Neural cell (in vitro differentiated cells): ENCODE results near the gene NR5A1. TPM values are rescaled to one million over a fixed set of nuclear protein-coding genes. Genes with fewer than 3 reads are reported as not detected.

Experiments used
- H2AFZ ChIP-seq: fragments of 200-600, 300-800 bp; sonication (generic), shearing (Covaris generic); 2 replicates; pipeline ENCODE4 v1.6.0; 2014; ENCODE audit warnings: low read depth, mild to moderate bottlenecking, antibody characterized with exemption, low read length, moderate library complexity
- H3F3A ChIP-seq: fragments of 200-600 bp; shearing (Covaris generic); 2 replicates; pipeline ENCODE4 v1.6.1; 2016; ENCODE audit warnings: mild to moderate bottlenecking, moderate library complexity, mixed read lengths, antibody characterized with exemption, low read length; ENCODE audit not compliant: insufficient read depth, poor library complexity, severe bottlenecking
- H3K27ac ChIP-seq: fragments of 200-600, 300-800 bp; sonication (generic), shearing (Covaris generic); 2 replicates; pipeline ENCODE4 v1.5.1; 2014; ENCODE audit warnings: mild to moderate bottlenecking, low read length, moderate library complexity
- H3K27me3 ChIP-seq: fragments of 300-800, 200-600 bp; sonication (generic), shearing (Covaris generic); 2 replicates; pipeline ENCODE4 v1.6.0; 2014; ENCODE audit warnings: mild to moderate bottlenecking, low read depth, low read length, moderate library complexity; ENCODE audit not compliant: insufficient read depth
- H3K36me3 ChIP-seq: fragments of 300-800, 200-600 bp; sonication (generic), shearing (Covaris generic); 2 replicates; pipeline ENCODE4 v1.5.1; 2014; ENCODE audit warnings: mild to moderate bottlenecking, antibody characterized with exemption, low read length, moderate library complexity; ENCODE audit not compliant: insufficient read depth
- H3K4me2 ChIP-seq: fragments of 300-800, 200-600 bp; sonication (generic), shearing (Covaris generic); 2 replicates; pipeline ENCODE4 v1.6.0; 2014; ENCODE audit warnings: mild to moderate bottlenecking, low read length
- H3K4me3 ChIP-seq: fragments of 300-800, 200-600 bp; sonication (generic), shearing (Covaris generic); 2 replicates; pipeline ENCODE4 v1.5.1; 2014; ENCODE audit warnings: mild to moderate bottlenecking, low read length, moderate library complexity
- H3K79me2 ChIP-seq: fragments of 200-600 bp; shearing (Covaris generic); replicated peaks from 2 replicates; pipeline ENCODE4 v1.6.0; 2014; ENCODE audit warnings: mild to moderate bottlenecking, low read length, moderate library complexity; ENCODE audit not compliant: insufficient read depth
- H3K9ac ChIP-seq: fragments of 300-800, 200-600 bp; sonication (generic), shearing (Covaris generic); 2 replicates; pipeline ENCODE4 v1.6.1; 2016; ENCODE audit warnings: mild to moderate bottlenecking, low read length, mixed read lengths
- H3K9me2 ChIP-seq: fragments of 200-600 bp; shearing (Covaris generic); 2 replicates; pipeline ENCODE4 v1.6.1; 2016; ENCODE audit warnings: mild to moderate bottlenecking, low read length, mixed read lengths; ENCODE audit not compliant: insufficient read depth
- H3K9me3 ChIP-seq: fragments of 200-600, 300-800 bp; sonication (generic), shearing (Covaris generic); 2 replicates; pipeline ENCODE4 v1.6.1; 2016; ENCODE audit warnings: mild to moderate bottlenecking, mixed run types, low read length, moderate library complexity, mixed read lengths
- H4K20me1 ChIP-seq: fragments of 200-600 bp; shearing (Covaris generic); 2 replicates; pipeline ENCODE4 v1.6.1; 2016; ENCODE audit warnings: mild to moderate bottlenecking, mixed run types; ENCODE audit not compliant: insufficient read depth
- EP300 ChIP-seq: fragments of 450-650 bp; conservative IDR thresholded peaks from 2 replicates; pipeline ENCODE4 v1.6.1; 2014; ENCODE audit warnings: antibody characterized with exemption, mild to moderate bottlenecking, moderate library complexity; ENCODE audit not compliant: poor library complexity, severe bottlenecking
- EZH2 ChIP-seq: fragments of 200-600, 300-800 bp; shearing (Covaris generic), sonication (generic); IDR thresholded peaks from 2 replicates; pipeline ENCODE4 v1.6.1; 2014; ENCODE audit warnings: antibody characterized with exemption, low read length, borderline replicate concordance, mild to moderate bottlenecking; ENCODE audit not compliant: insufficient read depth, poor library complexity, severe bottlenecking
- MXI1 ChIP-seq: fragments of 450-650 bp; conservative IDR thresholded peaks from 2 replicates; pipeline ENCODE4 v1.6.1; 2014; ENCODE audit warnings: antibody characterized with exemption, mild to moderate bottlenecking; ENCODE audit not compliant: poor library complexity, severe bottlenecking
- POLR2AphosphoS5 ChIP-seq: IDR thresholded peaks from 2 replicates; pipeline ENCODE4 v1.6.1; 2012
- RAD21 ChIP-seq: fragments of 450-650 bp; conservative IDR thresholded peaks from 2 replicates; pipeline ENCODE4 v1.6.1; 2014; ENCODE audit warnings: antibody characterized with exemption, mild to moderate bottlenecking, moderate library complexity
- SMC3 ChIP-seq: fragments of 450-650 bp; conservative IDR thresholded peaks from 2 replicates; pipeline ENCODE4 v1.6.1; 2014; ENCODE audit warnings: antibody characterized with exemption, mild to moderate bottlenecking, moderate library complexity; ENCODE audit not compliant: poor library complexity
- TAF1 ChIP-seq: IDR thresholded peaks from 2 replicates; pipeline ENCODE4 v1.6.1; 2012; ENCODE audit warnings: low read depth
- polyA plus RNA-seq: library from polyadenylated mRNA; depleted of rRNA; stranded (reverse); fragments of >200 nt; gene quantifications from 2 replicates; pipeline ENCODE4 v1.2.3, GENCODE V29; 2014
- TF ChIP-seq, protein P1 (sequence below): fragments of 450-650 bp; IDR thresholded peaks from 2 replicates; pipeline ENCODE4 v1.5.1; 2014; ENCODE audit warnings: antibody characterized with exemption, mild to moderate bottlenecking, moderate library complexity; ENCODE audit not compliant: poor library complexity, severe bottlenecking
- TF ChIP-seq, protein P2 (sequence below): IDR thresholded peaks from 2 replicates; pipeline ENCODE4 v1.6.1; 2012; ENCODE audit warnings: borderline replicate concordance

Gene NR5A1
- polyA plus RNA-seq, 1 donor from 2014 or later = 0.09 TPM

DNA sequence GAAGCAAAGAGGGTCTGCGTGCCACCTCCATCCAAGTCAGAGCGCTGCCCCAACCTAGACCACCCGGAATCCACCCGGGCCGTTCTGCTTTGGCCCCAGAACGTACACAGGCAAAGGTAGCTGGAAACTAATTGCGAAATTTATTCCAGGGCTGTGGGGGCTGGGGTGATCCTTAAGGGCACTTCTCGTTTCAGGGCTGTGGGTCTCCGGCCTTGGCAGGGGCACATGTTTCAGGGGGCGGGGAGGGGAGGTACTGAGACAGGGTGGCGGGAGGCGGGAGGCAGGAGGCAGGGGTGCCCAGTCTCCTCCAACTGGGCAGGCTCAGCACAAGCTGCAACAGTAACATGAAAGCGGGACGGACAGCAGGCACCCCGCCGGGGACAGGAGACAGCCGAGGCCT, 26.1 kb downstream of the NR5A1 start:
- no peaks in the 10 kb centered on the region for H3K27me3 ChIP-seq

DNA sequence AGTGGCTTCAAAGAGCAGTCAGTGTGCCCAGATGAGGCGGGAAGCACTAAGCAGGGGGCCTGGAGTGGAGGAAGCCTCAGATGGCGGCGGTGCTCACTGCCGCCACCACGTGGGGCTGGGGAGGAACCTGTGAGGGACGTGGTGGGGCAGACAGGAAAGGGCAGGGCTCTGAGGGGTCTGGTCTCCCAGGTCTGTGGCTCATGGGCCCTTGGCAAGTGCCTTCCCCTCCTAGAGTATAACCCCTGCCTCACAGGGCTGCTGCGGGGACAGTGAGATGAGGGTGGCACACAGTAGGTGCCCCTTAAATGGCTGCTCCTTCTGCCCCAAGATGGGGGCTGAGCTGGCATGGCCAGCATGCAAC, 26.6 kb downstream of the NR5A1 start:
- Histone ChIP-seq H3F3A (no peaks in the 10 kb centered on the region), H3K9me2 (no peaks in the 10 kb centered on the region), H3K27ac (no peak overlapping the region), H3K4me3 (no peak overlapping the region), H3K4me2 (no peak overlapping the region), H3K36me3 (no peaks in the 10 kb centered on the region), H2AFZ (no peak overlapping the region), H4K20me1 (no peaks in the 10 kb centered on the region), H3K27me3 (no peaks in the 10 kb centered on the region), H3K79me2 (no peaks in the 10 kb centered on the region), H3K9me3 (no peaks in the 10 kb centered on the region), H3K9ac (no peak overlapping the region)
- TF ChIP-seq, protein P1, sequence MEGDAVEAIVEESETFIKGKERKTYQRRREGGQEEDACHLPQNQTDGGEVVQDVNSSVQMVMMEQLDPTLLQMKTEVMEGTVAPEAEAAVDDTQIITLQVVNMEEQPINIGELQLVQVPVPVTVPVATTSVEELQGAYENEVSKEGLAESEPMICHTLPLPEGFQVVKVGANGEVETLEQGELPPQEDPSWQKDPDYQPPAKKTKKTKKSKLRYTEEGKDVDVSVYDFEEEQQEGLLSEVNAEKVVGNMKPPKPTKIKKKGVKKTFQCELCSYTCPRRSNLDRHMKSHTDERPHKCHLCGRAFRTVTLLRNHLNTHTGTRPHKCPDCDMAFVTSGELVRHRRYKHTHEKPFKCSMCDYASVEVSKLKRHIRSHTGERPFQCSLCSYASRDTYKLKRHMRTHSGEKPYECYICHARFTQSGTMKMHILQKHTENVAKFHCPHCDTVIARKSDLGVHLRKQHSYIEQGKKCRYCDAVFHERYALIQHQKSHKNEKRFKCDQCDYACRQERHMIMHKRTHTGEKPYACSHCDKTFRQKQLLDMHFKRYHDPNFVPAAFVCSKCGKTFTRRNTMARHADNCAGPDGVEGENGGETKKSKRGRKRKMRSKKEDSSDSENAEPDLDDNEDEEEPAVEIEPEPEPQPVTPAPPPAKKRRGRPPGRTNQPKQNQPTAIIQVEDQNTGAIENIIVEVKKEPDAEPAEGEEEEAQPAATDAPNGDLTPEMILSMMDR = peak; percentile 20
- TF ChIP-seq RAD21 = no peak

More for the DNA sequence above, 26.1 kb downstream of the NR5A1 start:
- Histone ChIP-seq H4K20me1 (no peaks in the 10 kb centered on the region), H3K9me3 (no peaks in the 10 kb centered on the region), H3K9me2 (no peaks in the 10 kb centered on the region), H3K4me3 (no peak overlapping the region), H3F3A (no peaks in the 10 kb centered on the region), H3K36me3 (no peaks in the 10 kb centered on the region), H3K27ac (no peak overlapping the region), H3K4me2 (no peak overlapping the region), H3K9ac (no peak overlapping the region), H3K79me2 (no peaks in the 10 kb centered on the region), H2AFZ (no peak overlapping the region)
- TF ChIP-seq, protein P1 = no peak
- TF ChIP-seq SMC3 (no peak), RAD21 (no peak), POLR2AphosphoS5 (no peak), EP300 (no peak), TAF1 (no peak), EZH2 (no peak), MXI1 (no peak)
- TF ChIP-seq, protein P2, sequence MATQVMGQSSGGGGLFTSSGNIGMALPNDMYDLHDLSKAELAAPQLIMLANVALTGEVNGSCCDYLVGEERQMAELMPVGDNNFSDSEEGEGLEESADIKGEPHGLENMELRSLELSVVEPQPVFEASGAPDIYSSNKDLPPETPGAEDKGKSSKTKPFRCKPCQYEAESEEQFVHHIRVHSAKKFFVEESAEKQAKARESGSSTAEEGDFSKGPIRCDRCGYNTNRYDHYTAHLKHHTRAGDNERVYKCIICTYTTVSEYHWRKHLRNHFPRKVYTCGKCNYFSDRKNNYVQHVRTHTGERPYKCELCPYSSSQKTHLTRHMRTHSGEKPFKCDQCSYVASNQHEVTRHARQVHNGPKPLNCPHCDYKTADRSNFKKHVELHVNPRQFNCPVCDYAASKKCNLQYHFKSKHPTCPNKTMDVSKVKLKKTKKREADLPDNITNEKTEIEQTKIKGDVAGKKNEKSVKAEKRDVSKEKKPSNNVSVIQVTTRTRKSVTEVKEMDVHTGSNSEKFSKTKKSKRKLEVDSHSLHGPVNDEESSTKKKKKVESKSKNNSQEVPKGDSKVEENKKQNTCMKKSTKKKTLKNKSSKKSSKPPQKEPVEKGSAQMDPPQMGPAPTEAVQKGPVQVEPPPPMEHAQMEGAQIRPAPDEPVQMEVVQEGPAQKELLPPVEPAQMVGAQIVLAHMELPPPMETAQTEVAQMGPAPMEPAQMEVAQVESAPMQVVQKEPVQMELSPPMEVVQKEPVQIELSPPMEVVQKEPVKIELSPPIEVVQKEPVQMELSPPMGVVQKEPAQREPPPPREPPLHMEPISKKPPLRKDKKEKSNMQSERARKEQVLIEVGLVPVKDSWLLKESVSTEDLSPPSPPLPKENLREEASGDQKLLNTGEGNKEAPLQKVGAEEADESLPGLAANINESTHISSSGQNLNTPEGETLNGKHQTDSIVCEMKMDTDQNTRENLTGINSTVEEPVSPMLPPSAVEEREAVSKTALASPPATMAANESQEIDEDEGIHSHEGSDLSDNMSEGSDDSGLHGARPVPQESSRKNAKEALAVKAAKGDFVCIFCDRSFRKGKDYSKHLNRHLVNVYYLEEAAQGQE = no peak
